ENCODE data around the gene ADAD2. TPM values are rescaled to one million over a fixed set of nuclear protein-coding genes. Genes with fewer than 3 reads are reported as not detected.

The ADAD2 gene
- total RNA-seq, 1 experiment from 2014 or later, result not detected

GRCh38 chr16:84161801-84162200 is 29.2 kb upstream of the ADAD2 start:
- DNase-seq (ENCODE audit: low read depth in 1 of 2, low spot score in 2 of 2), result no peak
- no peaks in the 10 kb centered on the region for H3K9me3 ChIP-seq (replicated peaks)
- H3K4me1 ChIP-seq (replicated peaks), result 0 out of 2 replicates have a peak, but pooled peaks cover 2% of the 10 kb centered on the region
- peaks cover 8% of the 10 kb centered on the region for H3K27me3 ChIP-seq (replicated peaks)
- H3K4me3 ChIP-seq, result no peak overlapping the region
- no peak overlapping the region for H3K27ac ChIP-seq
- H3K36me3 ChIP-seq, result no peaks in the 10 kb centered on the region

- no peak overlapping the region for H3K27ac ChIP-seq
- no peak overlapping the region for H3K4me3 ChIP-seq
- DNase-seq (ENCODE audit: low read depth in 1 of 2, low spot score in 2 of 2), result no peak
- peaks cover 3% of the 10 kb centered on the region; the same call in 1 of the 2 replicates for H3K27me3 ChIP-seq (replicated peaks)
- no peaks in the 10 kb centered on the region for H3K36me3 ChIP-seq
- 0 out of 2 replicates have a peak, but pooled peaks cover 2% of the 10 kb centered on the region for H3K4me1 ChIP-seq (replicated peaks)
- H3K9me3 ChIP-seq (replicated peaks), result no peaks in the 10 kb centered on the region
Observed at GRCh38 chr16:84165746-84166145, 25.2 kb upstream of the ADAD2 start.

- peaks cover 3% of the 10 kb centered on the region; the same call in 1 of the 2 replicates for H3K27me3 ChIP-seq (replicated peaks)
Observed at GRCh38 chr16:84166796-84167695, 23.9 kb upstream of the ADAD2 start.

GRCh38 chr16:84169765-84170310 is 21.1 kb upstream of the ADAD2 start:
- DNase-seq (ENCODE audit: low read depth in 1 of 2, low spot score in 2 of 2), result no peak
- no peaks in the 10 kb centered on the region; the same call in 1 of the 2 replicates for H3K27me3 ChIP-seq (replicated peaks)
- no peaks in the 10 kb centered on the region for H3K9me3 ChIP-seq (replicated peaks)
- no peak overlapping the region for H3K4me3 ChIP-seq
- H3K27ac ChIP-seq, result no peak overlapping the region
- no peaks in the 10 kb centered on the region for H3K36me3 ChIP-seq
- H3K4me1 ChIP-seq (replicated peaks), result no peaks in the 10 kb centered on the region

More at GRCh38 chr16:84166796-84167695, 23.9 kb upstream of the ADAD2 start:
- DNase-seq (ENCODE audit: low read depth in 1 of 2, low spot score in 2 of 2), result no peak
- H3K4me1 ChIP-seq (replicated peaks), result 0 out of 2 replicates have a peak, but pooled peaks cover under 1% of the 10 kb centered on the region
- no peak overlapping the region for H3K4me3 ChIP-seq
- H3K36me3 ChIP-seq, result no peaks in the 10 kb centered on the region
- H3K9me3 ChIP-seq (replicated peaks), result no peaks in the 10 kb centered on the region
- H3K27ac ChIP-seq, result no peak overlapping the region

GRCh38 chr16:84174396-84174795 is 16.6 kb upstream of the ADAD2 start:
- H3K9me3 ChIP-seq (replicated peaks), result no peaks in the 10 kb centered on the region
- H3K4me1 ChIP-seq (replicated peaks), result peaks cover 33% of the 10 kb centered on the region
- no peaks in the 10 kb centered on the region for H3K27me3 ChIP-seq (replicated peaks)
- DNase-seq (ENCODE audit: low read depth in 1 of 2, low spot score in 2 of 2), result no peak
- no peak overlapping the region for H3K4me3 ChIP-seq
- H3K27ac ChIP-seq, result no peak overlapping the region
- H3K36me3 ChIP-seq, result peaks cover 24% of the 10 kb centered on the region

GRCh38 chr16:84175350-84176081 is 15.4 kb upstream of the ADAD2 start:
- peak; percentile 62 to 76 for DNase-seq (ENCODE audit: low read depth in 1 of 2, low spot score in 2 of 2)

GRCh38 chr16:84176192-84177053 is 14.5 kb upstream of the ADAD2 start:
- H3K4me1 ChIP-seq (replicated peaks), result peaks cover 33% of the 10 kb centered on the region
- H3K27ac ChIP-seq, result peak overlapping the region; percentile 27
- no peaks in the 10 kb centered on the region for H3K27me3 ChIP-seq (replicated peaks)
- H3K9me3 ChIP-seq (replicated peaks), result no peaks in the 10 kb centered on the region
- peaks cover 43% of the 10 kb centered on the region for H3K36me3 ChIP-seq
- no peak overlapping the region for H3K4me3 ChIP-seq
- peak in 1 of 2 experiments; percentile 13 for DNase-seq (ENCODE audit: low read depth in 1 of 2, low spot score in 2 of 2)

More at GRCh38 chr16:84175350-84176081, 15.4 kb upstream of the ADAD2 start:
- Histone ChIP-seq H3K36me3 (peaks cover 35% of the 10 kb centered on the region), H3K4me3 (no peak overlapping the region), H3K9me3 (replicated peaks) (no peaks in the 10 kb centered on the region), H3K27me3 (replicated peaks) (no peaks in the 10 kb centered on the region), H3K4me1 (replicated peaks) (peaks cover 33% of the 10 kb centered on the region), H3K27ac (no peak overlapping the region; the same call in 1 of the 2 replicates)

- peaks cover 33% of the 10 kb centered on the region for H3K4me1 ChIP-seq (replicated peaks)
- H3K9me3 ChIP-seq (replicated peaks), result no peaks in the 10 kb centered on the region
- H3K36me3 ChIP-seq, result peaks cover 56% of the 10 kb centered on the region
- peak overlapping the region; percentile 33; the same call in 1 of the 2 replicates for H3K27ac ChIP-seq
- DNase-seq (ENCODE audit: low read depth in 1 of 2, low spot score in 2 of 2), result peak in 1 of 2 experiments; percentile 18
- H3K27me3 ChIP-seq (replicated peaks), result no peaks in the 10 kb centered on the region
- no peak overlapping the region for H3K4me3 ChIP-seq
Observed at GRCh38 chr16:84177741-84178073, 13.2 kb upstream of the ADAD2 start.

GRCh38 chr16:84178146-84178765 is 12.7 kb upstream of the ADAD2 start:
- no peak overlapping the region for H3K4me3 ChIP-seq
- no peak for DNase-seq (ENCODE audit: low read depth in 1 of 2, low spot score in 2 of 2)
- peaks cover 33% of the 10 kb centered on the region for H3K4me1 ChIP-seq (replicated peaks)
- H3K27ac ChIP-seq, result no peak overlapping the region
- H3K9me3 ChIP-seq (replicated peaks), result no peaks in the 10 kb centered on the region
- peaks cover 62% of the 10 kb centered on the region for H3K36me3 ChIP-seq
- no peaks in the 10 kb centered on the region for H3K27me3 ChIP-seq (replicated peaks)

GRCh38 chr16:84178892-84179611 is 11.9 kb upstream of the ADAD2 start:
- DNase-seq (ENCODE audit: low read depth in 1 of 2, low spot score in 2 of 2), result no peak
- H3K27ac ChIP-seq, result no peak overlapping the region

GRCh38 chr16:84179612-84180320 is 11.2 kb upstream of the ADAD2 start:
- peaks cover 33% of the 10 kb centered on the region for H3K4me1 ChIP-seq (replicated peaks)
- H3K27me3 ChIP-seq (replicated peaks), result no peaks in the 10 kb centered on the region
- H3K9me3 ChIP-seq (replicated peaks), result no peaks in the 10 kb centered on the region
- H3K4me3 ChIP-seq, result no peak overlapping the region
- H3K27ac ChIP-seq, result no peak overlapping the region
- H3K36me3 ChIP-seq, result peaks cover 77% of the 10 kb centered on the region
- DNase-seq (ENCODE audit: low read depth in 1 of 2, low spot score in 2 of 2), result no peak

More at GRCh38 chr16:84178892-84179611, 11.9 kb upstream of the ADAD2 start:
- no peaks in the 10 kb centered on the region for H3K27me3 ChIP-seq (replicated peaks)
- H3K36me3 ChIP-seq, result peaks cover 70% of the 10 kb centered on the region
- no peaks in the 10 kb centered on the region for H3K9me3 ChIP-seq (replicated peaks)
- peaks cover 33% of the 10 kb centered on the region for H3K4me1 ChIP-seq (replicated peaks)
- H3K4me3 ChIP-seq, result no peak overlapping the region

All from SJSA1 (cell line).